GM12873 (cell line): ENCODE results near the gene SCAND1.

Experiments
- CTCF ChIP-seq: IDR thresholded peaks from 2 replicates; pipeline ENCODE4 v1.5.1; 2012; ENCODE audit warnings: low read depth, mild to moderate bottlenecking, moderate library complexity, low read length, control low read depth; ENCODE audit not compliant: insufficient read depth; ENCODE audit errors: missing control alignments

Gene SCAND1

GRCh38 chr20:35953387-35954199 is 709 bp downstream of the SCAND1 start:
- no peak for TF ChIP-seq CTCF

- no peak for TF ChIP-seq CTCF
Measured at GRCh38 chr20:35952480-35953386, 1.6 kb downstream of the SCAND1 start.

- no peak for TF ChIP-seq CTCF
Measured at GRCh38 chr20:35950093-35950492, 4.2 kb downstream of the SCAND1 start.

- no peak for TF ChIP-seq CTCF
Measured at GRCh38 chr20:35947907-35948306, 6.4 kb downstream of the SCAND1 start.

- TF ChIP-seq CTCF, result peak; percentile 58
Measured at GRCh38 chr20:35947489-35947888, 6.8 kb downstream of the SCAND1 start.

GRCh38 chr20:35942243-35942642 is 12.1 kb downstream of the SCAND1 start:
- TF ChIP-seq CTCF, result no peak

- TF ChIP-seq CTCF, result no peak
Measured at GRCh38 chr20:35941620-35942019, 12.7 kb downstream of the SCAND1 start.
